ENCODE data around the gene FAM81A. TPM values are rescaled to one million over a fixed set of nuclear protein-coding genes. Genes with fewer than 3 reads are reported as not detected.
A peak's percentile ranks its signal among the peaks of the same experiment; 100 is the strongest.
"Not testable (repeated sequence)": the region's sequence is repeated elsewhere in the genome, so short reads cannot be mapped to it uniquely, and the experiment has no call there.

Gene FAM81A
- total RNA-seq, 4 donors from 2014 or later, result 1.8 to 15.5 (median 7.9) TPM

- Histone ChIP-seq H3K9me3 (peaks cover 0 to 2% (median under 1%) of the 10 kb centered on the region in 4 donors), H3K27ac (no peak overlapping the region), H3K36me3 (peaks cover 0 to 13% (median 0%) of the 10 kb centered on the region in 3 donors), H3K4me3 (no peak overlapping the region), H3K27me3 (no peaks in the 10 kb centered on the region), H3K4me1 (no peaks in the 10 kb centered on the region)
- DNase-seq (ENCODE audit: low spot score in 2 of 2), result no peak
- TF ChIP-seq POLR2A (IDR thresholded peaks at IDR 0.05) (no peak), EP300 (IDR thresholded peaks at IDR 0.05) (no peak), CTCF (IDR thresholded peaks at IDR 0.05) (no peak)
- WGBS, 2 donors, result 91 to 97% methylated on average over 4 of the region's 4 CpGs
Measured at GRCh38 chr15:59484399-59484798, 46.4 kb downstream of the FAM81A start.

GRCh38 chr15:59485036-59485435 is 47.0 kb downstream of the FAM81A start:
- H3K27ac ChIP-seq, result no peak overlapping the region
- peaks cover 0 to 13% (median 0%) of the 10 kb centered on the region in 3 donors for H3K36me3 ChIP-seq
- TF ChIP-seq POLR2A (IDR thresholded peaks at IDR 0.05) (no peak), CTCF (IDR thresholded peaks at IDR 0.05) (no peak), EP300 (IDR thresholded peaks at IDR 0.05) (no peak)
- WGBS, 2 donors, result 95% methylated on average over 4 of the region's 4 CpGs
- H3K9me3 ChIP-seq, result peaks cover 0 to 6% (median 1%) of the 10 kb centered on the region in 4 donors
- no peaks in the 10 kb centered on the region for H3K4me1 ChIP-seq
- no peaks in the 10 kb centered on the region for H3K27me3 ChIP-seq
- H3K4me3 ChIP-seq, result no peak overlapping the region
- no peak for DNase-seq (ENCODE audit: low spot score in 2 of 2)

GRCh38 chr15:59489485-59489884 is 51.5 kb downstream of the FAM81A start:
- H3K9me3 ChIP-seq; H3K27me3 ChIP-seq; DNase-seq (ENCODE audit: low spot score in 2 of 2); H3K4me3 ChIP-seq; H3K36me3 ChIP-seq; H3K27ac ChIP-seq: not testable (repeated sequence)
- peaks cover 0 to 15% (median 0%) of the 10 kb centered on the region in 4 donors for H3K4me1 ChIP-seq

- WGBS, 2 donors, result 38 to 49% methylated on average over 5 of the region's 5 CpGs
- no peak for DNase-seq (ENCODE audit: low spot score in 2 of 2)
- H3K4me1 ChIP-seq, result peaks cover 0 to 15% (median 0%) of the 10 kb centered on the region in 4 donors
- H3K9me3 ChIP-seq, result peaks cover 0 to 6% (median 1%) of the 10 kb centered on the region in 4 donors
- H3K4me3 ChIP-seq, result no peak overlapping the region
- no peaks in the 10 kb centered on the region for H3K27me3 ChIP-seq
- no peak overlapping the region for H3K27ac ChIP-seq
- H3K36me3 ChIP-seq, result no peaks in the 10 kb centered on the region
- no peak for TF ChIP-seq EP300 (IDR thresholded peaks at IDR 0.05)
- TF ChIP-seq CTCF (IDR thresholded peaks at IDR 0.05), result no peak
- no peak for TF ChIP-seq POLR2A (IDR thresholded peaks at IDR 0.05)
Measured at GRCh38 chr15:59491062-59491461, 53.1 kb downstream of the FAM81A start.

GRCh38 chr15:59492389-59493377 is 54.7 kb downstream of the FAM81A start:
- Histone ChIP-seq H3K4me3 (no peak overlapping the region), H3K9me3 (peaks cover 0 to 6% (median 1%) of the 10 kb centered on the region in 4 donors), H3K27me3 (no peaks in the 10 kb centered on the region), H3K4me1 (peaks cover 0 to 15% (median 0%) of the 10 kb centered on the region in 4 donors), H3K27ac (no peak overlapping the region), H3K36me3 (no peaks in the 10 kb centered on the region)
- peak in 1 of 2 donors; percentile 15 for TF ChIP-seq EP300 (IDR thresholded peaks at IDR 0.05)
- no peak for TF ChIP-seq POLR2A (IDR thresholded peaks at IDR 0.05)
- TF ChIP-seq CTCF (IDR thresholded peaks at IDR 0.05), result peak; percentile 72 to 90 (median 81)
- WGBS, 2 donors, result 21 to 23% methylated on average over 11 of the region's 11 CpGs
- DNase-seq (ENCODE audit: low spot score in 2 of 2), result peak; percentile 20 to 63
